ENCODE data around the gene GKN1.

GKN1 gene

GRCh38 chr2:69007603-69008002 lies 33.2 kb downstream of the GKN1 start:
- no peak for DNase-seq (ENCODE audit: low spot score)

GRCh38 chr2:69010437-69011194 lies 36.2 kb downstream of the GKN1 start:
- no peak for DNase-seq (ENCODE audit: low spot score)

- no peak for DNase-seq (ENCODE audit: low spot score)
These were observed 37.2 kb downstream of the GKN1 start for GRCh38 chr2:69011611-69012157.

DNA sequence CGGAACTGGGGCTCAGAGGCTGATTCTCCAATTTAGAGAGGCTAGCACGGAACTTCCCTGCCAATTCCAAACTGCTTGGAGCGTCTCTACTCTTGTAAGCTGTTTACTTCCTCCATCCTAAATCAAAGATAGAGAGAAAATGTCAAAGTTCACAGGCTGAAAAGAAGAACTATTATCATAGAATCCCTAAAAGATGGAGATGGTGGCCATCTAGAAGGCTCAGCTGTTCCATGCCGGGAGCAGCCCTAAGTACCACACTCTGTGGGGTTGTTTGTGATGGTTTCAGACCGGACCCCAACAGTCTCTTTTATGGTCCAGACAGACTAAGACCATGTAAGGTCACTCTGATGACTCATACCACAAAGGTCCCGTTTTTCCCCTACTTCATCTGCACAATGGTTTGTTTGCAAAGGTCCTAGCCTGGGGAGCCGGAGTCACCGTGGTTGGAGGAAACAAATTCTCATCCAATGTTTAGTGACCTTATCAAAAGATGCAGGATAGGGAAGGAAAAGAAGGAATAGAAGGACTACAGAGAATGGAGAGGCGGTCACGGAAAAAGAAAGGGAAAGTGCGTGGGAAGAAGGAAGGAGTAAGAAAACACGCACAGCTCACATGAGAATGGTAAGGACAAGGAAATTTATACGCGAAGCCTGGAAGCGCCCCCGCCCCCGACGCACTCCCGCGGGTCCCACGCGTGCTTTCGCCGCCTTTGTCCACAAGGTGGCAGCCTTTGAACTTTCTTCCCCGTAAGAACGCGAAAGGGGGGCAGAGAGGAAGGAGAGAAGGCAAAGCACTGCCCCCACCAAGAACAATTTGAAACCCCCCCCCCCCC lies 38.1 kb downstream of the GKN1 start:
- DNase-seq (ENCODE audit: low spot score): peak; percentile 90

- DNase-seq (ENCODE audit: low spot score): peak; percentile 87
These were observed 38.9 kb downstream of the GKN1 start, which contains the start of gene ANTXR1 for GRCh38 chr2:69013142-69013839. Gene ANTXR1 (plus strand): TSS chr2:69013179. CDS start chr2:69013500, 321 bp downstream.

GRCh38 chr2:69013840-69014821 lies 39.7 kb downstream of the GKN1 start:
- DNase-seq (ENCODE audit: low spot score): peak; percentile 56

DNA sequence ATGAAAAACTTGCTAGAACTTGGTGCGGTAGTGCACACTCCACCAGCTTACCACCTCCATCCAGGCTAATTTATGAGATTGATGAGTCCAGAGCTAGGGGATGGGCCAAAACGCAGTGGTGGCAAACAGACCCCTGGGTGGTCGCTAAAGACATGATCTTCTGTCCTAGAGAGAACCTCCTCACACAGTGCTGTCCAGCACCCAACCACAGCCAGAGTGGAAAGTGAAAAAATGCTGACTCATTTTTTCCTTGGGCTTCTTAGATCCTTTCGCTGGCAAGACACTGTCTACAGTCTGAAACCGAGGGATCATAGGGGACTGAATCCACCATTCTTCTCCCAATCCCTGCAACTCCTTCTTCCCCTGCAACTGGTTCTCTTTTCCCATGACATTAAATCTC lies 42.6 kb downstream of the GKN1 start:
- peak; percentile 70 for DNase-seq (ENCODE audit: low spot score)

GRCh38 chr2:69017835-69018234 lies 43.4 kb downstream of the GKN1 start:
- no peak for DNase-seq (ENCODE audit: low spot score)

DNA sequence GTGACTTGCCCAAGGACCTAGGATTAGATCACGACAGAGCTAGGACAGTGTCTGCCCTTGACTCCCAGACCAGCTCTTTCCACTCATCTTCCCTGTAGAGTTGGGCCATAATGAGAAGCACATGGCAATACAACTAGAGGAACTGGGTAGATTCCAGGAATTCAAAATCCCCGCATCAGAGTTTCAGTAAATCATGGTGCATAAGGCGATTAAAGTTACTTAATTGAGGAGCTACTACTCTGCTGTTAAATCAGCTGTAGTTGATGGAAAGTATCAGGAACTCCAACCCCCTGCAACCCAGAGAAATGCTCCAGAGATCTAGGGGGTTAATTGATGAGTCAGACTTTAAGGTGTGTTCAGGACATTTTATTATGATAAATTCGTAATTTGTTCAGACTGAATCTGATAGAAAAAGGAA lies 44.3 kb downstream of the GKN1 start:
- peak; percentile 29 for DNase-seq (ENCODE audit: low spot score)

- DNase-seq (ENCODE audit: low spot score): no peak
These were observed 46.3 kb downstream of the GKN1 start for GRCh38 chr2:69020496-69021426.

- DNase-seq (ENCODE audit: low spot score): no peak
These were observed 47.3 kb downstream of the GKN1 start for GRCh38 chr2:69021727-69022126.

DNA sequence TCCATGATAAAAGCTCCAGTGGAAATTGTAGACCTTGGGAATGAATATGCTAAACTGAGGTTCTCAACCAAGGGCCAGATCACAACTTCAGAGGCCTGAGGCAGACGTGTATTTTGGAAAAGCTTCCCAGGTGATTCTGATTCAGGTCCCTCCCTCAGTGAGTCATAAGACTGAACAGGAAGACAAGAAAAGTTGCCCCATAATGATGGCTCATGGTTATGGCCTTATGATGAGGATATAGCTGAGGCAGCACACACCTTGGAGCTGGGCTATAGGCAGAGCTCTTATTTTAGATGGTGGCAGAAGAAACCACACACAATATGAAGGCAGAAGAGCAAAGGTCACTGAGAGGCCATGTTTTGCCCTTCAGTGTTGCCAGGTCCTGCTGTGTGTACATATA lies 48.1 kb downstream of the GKN1 start:
- DNase-seq (ENCODE audit: low spot score): no peak

GRCh38 chr2:69023236-69023635 lies 48.8 kb downstream of the GKN1 start:
- no peak for DNase-seq (ENCODE audit: low spot score)

DNA sequence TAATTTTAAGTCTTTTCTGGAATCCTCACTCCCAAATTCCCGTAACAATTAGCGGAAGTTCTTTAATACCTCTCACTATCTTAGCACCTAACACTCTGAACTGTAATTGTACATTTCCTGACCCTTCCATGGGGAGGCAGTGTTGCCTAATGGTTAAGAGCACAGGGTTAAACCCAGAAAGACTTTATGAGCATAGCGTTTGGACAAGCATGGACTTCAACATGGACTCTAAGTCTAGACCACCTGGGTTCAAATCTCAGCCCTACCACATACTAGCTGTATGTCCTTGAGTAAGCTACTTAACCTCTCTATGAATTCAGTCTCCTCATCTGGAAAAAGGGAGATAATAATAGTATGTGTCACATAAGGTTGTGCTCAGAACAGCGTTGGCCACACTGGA lies 51.6 kb downstream of the GKN1 start:
- no peak for DNase-seq (ENCODE audit: low spot score)

DNA sequence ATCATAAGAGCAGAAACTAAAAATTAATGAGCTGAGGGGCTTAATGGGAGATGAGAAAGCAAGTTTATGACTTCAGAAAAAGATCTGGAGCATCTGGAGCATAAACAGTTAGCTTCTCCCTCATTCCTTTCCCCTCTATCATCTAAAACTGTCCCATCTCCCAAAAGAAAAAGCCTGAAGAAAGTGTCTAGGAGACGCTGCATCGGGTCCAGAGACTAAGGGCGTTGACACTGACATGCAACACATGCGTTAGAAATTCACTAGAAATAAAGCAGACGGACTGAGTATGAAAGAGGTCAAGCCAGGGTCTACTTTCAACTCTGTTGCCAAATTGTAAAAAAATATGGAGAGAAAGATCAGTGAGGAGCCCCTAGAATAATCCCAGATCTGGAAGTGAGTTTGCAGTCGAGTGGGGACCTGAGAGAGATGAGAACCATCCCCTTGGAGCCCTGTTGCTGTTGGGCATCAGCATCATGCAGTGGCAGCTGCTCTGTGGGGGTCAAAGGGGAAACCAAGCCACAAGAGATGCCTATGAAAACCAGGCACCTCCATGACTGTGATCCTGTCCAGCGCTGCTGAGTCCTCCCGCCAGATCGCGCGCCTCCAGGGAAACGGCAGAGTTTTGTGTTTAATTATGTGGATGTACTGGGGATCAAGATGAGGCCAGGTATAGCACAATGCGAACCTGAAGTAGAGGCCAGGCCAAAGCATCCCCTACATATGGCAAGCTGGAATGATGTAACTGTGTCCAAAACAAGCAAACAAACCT lies 52.4 kb downstream of the GKN1 start:
- DNase-seq (ENCODE audit: low spot score): no peak

Data from GM03348 (cell line).